ENCODE data around the gene ZNF541. TPM values are rescaled to one million over a fixed set of nuclear protein-coding genes. Genes with fewer than 3 reads are reported as not detected.

ZNF541 gene
- total RNA-seq, 3 donors from 2014 or later = 0.11 to 0.22 (median 0.13) TPM

- DNase-seq (no peak), ATAC-seq (no peak)
- Mint-ChIP-seq H3K9me3 (peaks cover 10% of the 10 kb centered on the region), H3K27me3 (ENCODE audit: low read depth) (no peaks in the 10 kb centered on the region), H3K4me3 (no peak overlapping the region), H3K36me3 (ENCODE audit: insufficient read depth) (no peaks in the 10 kb centered on the region), H3K4me1 (ENCODE audit: low read depth) (peaks cover 43% of the 10 kb centered on the region)
Observed at GRCh38 chr19:47581605-47582319, 8.8 kb upstream of the ZNF541 start.

GRCh38 chr19:47580397-47580796, 7.4 kb upstream of the ZNF541 start:
- H3K4me1 Mint-ChIP-seq (ENCODE audit: low read depth) = peaks cover 48% of the 10 kb centered on the region
- H3K27me3 Mint-ChIP-seq (ENCODE audit: low read depth) = no peaks in the 10 kb centered on the region
- DNase-seq (no peak), ATAC-seq (no peak)
- no peaks in the 10 kb centered on the region for H3K36me3 Mint-ChIP-seq (ENCODE audit: insufficient read depth)
- H3K9me3 Mint-ChIP-seq = peaks cover 3% of the 10 kb centered on the region
- no peak overlapping the region for H3K4me3 Mint-ChIP-seq

- peaks cover 2% of the 10 kb centered on the region for H3K27me3 Mint-ChIP-seq (ENCODE audit: low read depth)
- peak overlapping the region; percentile 51 for H3K4me3 Mint-ChIP-seq
- DNase-seq = no peak
Observed at GRCh38 chr19:47572635-47573034, 313 bp downstream of the ZNF541 start.

GRCh38 chr19:47569331-47569730, 3.6 kb downstream of the ZNF541 start:
- H3K4me3 Mint-ChIP-seq = no peak overlapping the region
- no peak for DNase-seq
- no peaks in the 10 kb centered on the region for H3K9me3 Mint-ChIP-seq
- H3K4me1 Mint-ChIP-seq (ENCODE audit: low read depth) = peaks cover 12% of the 10 kb centered on the region
- H3K36me3 Mint-ChIP-seq (ENCODE audit: insufficient read depth) = no peaks in the 10 kb centered on the region
- no peak for ATAC-seq
- H3K27me3 Mint-ChIP-seq (ENCODE audit: low read depth) = peaks cover 2% of the 10 kb centered on the region

More at GRCh38 chr19:47572635-47573034, 313 bp downstream of the ZNF541 start:
- Mint-ChIP-seq H3K9me3 (no peaks in the 10 kb centered on the region), H3K4me1 (ENCODE audit: low read depth) (peaks cover 27% of the 10 kb centered on the region), H3K36me3 (ENCODE audit: insufficient read depth) (no peaks in the 10 kb centered on the region)
- ATAC-seq = no peak

- Mint-ChIP-seq H3K36me3 (ENCODE audit: insufficient read depth) (no peaks in the 10 kb centered on the region), H3K4me1 (ENCODE audit: low read depth) (no peaks in the 10 kb centered on the region), H3K27me3 (ENCODE audit: low read depth) (no peaks in the 10 kb centered on the region), H3K9me3 (no peaks in the 10 kb centered on the region), H3K4me3 (no peak overlapping the region)
- DNase-seq = no peak
- ATAC-seq = no peak
Observed at GRCh38 chr19:47564081-47564480, 8.9 kb downstream of the ZNF541 start.

GRCh38 chr19:47561440-47562057, 11.4 kb downstream of the ZNF541 start:
- DNase-seq = no peak
- Mint-ChIP-seq H3K4me1 (ENCODE audit: low read depth) (no peaks in the 10 kb centered on the region), H3K9me3 (no peaks in the 10 kb centered on the region), H3K36me3 (ENCODE audit: insufficient read depth) (no peaks in the 10 kb centered on the region), H3K4me3 (no peak overlapping the region), H3K27me3 (ENCODE audit: low read depth) (no peaks in the 10 kb centered on the region)
- ATAC-seq = no peak

- Mint-ChIP-seq H3K27me3 (ENCODE audit: low read depth) (no peaks in the 10 kb centered on the region), H3K9me3 (no peaks in the 10 kb centered on the region), H3K4me1 (ENCODE audit: low read depth) (no peaks in the 10 kb centered on the region), H3K4me3 (no peak overlapping the region), H3K36me3 (ENCODE audit: insufficient read depth) (no peaks in the 10 kb centered on the region)
- DNase-seq (no peak), ATAC-seq (no peak)
Observed at GRCh38 chr19:47560999-47561398, 11.9 kb downstream of the ZNF541 start.

- Mint-ChIP-seq H3K4me1 (ENCODE audit: low read depth) (no peaks in the 10 kb centered on the region), H3K36me3 (ENCODE audit: insufficient read depth) (no peaks in the 10 kb centered on the region), H3K4me3 (no peak overlapping the region), H3K27me3 (ENCODE audit: low read depth) (peaks cover 3% of the 10 kb centered on the region), H3K9me3 (no peaks in the 10 kb centered on the region)
- no peak for ATAC-seq
- no peak for DNase-seq
Observed at GRCh38 chr19:47550129-47550528, 22.8 kb downstream of the ZNF541 start.

GRCh38 chr19:47549261-47549862, 23.6 kb downstream of the ZNF541 start:
- Mint-ChIP-seq H3K4me3 (no peak overlapping the region), H3K4me1 (ENCODE audit: low read depth) (no peaks in the 10 kb centered on the region), H3K36me3 (ENCODE audit: insufficient read depth) (no peaks in the 10 kb centered on the region), H3K27me3 (ENCODE audit: low read depth) (peaks cover 8% of the 10 kb centered on the region), H3K9me3 (no peaks in the 10 kb centered on the region)
- DNase-seq (no peak), ATAC-seq (no peak)

- no peaks in the 10 kb centered on the region for H3K36me3 Mint-ChIP-seq (ENCODE audit: insufficient read depth)
- DNase-seq (no peak), ATAC-seq (no peak)
- peaks cover 15% of the 10 kb centered on the region for H3K27me3 Mint-ChIP-seq (ENCODE audit: low read depth)
- H3K4me3 Mint-ChIP-seq = no peak overlapping the region
- no peaks in the 10 kb centered on the region for H3K9me3 Mint-ChIP-seq
- H3K4me1 Mint-ChIP-seq (ENCODE audit: low read depth) = no peaks in the 10 kb centered on the region
Observed at GRCh38 chr19:47547199-47547598, 25.7 kb downstream of the ZNF541 start.

- no peak for DNase-seq
- Mint-ChIP-seq H3K4me3 (no peak overlapping the region), H3K27me3 (ENCODE audit: low read depth) (peaks cover 15% of the 10 kb centered on the region), H3K36me3 (ENCODE audit: insufficient read depth) (no peaks in the 10 kb centered on the region), H3K9me3 (no peaks in the 10 kb centered on the region), H3K4me1 (ENCODE audit: low read depth) (peaks cover 13% of the 10 kb centered on the region)
- ATAC-seq = peak; percentile 23 to 28
Observed at GRCh38 chr19:47545061-47545948, 27.6 kb downstream of the ZNF541 start.

GRCh38 chr19:47544476-47544875, 28.5 kb downstream of the ZNF541 start:
- Mint-ChIP-seq H3K36me3 (ENCODE audit: insufficient read depth) (no peaks in the 10 kb centered on the region), H3K27me3 (ENCODE audit: low read depth) (peaks cover 15% of the 10 kb centered on the region)
- no peak for ATAC-seq

GRCh38 chr19:47544075-47544474, 28.9 kb downstream of the ZNF541 start:
- no peak for DNase-seq
- Mint-ChIP-seq H3K4me1 (ENCODE audit: low read depth) (peaks cover 20% of the 10 kb centered on the region), H3K27me3 (ENCODE audit: low read depth) (peaks cover 15% of the 10 kb centered on the region), H3K4me3 (no peak overlapping the region), H3K36me3 (ENCODE audit: insufficient read depth) (no peaks in the 10 kb centered on the region), H3K9me3 (no peaks in the 10 kb centered on the region)
- no peak for ATAC-seq

More at GRCh38 chr19:47544476-47544875, 28.5 kb downstream of the ZNF541 start:
- peaks cover 20% of the 10 kb centered on the region for H3K4me1 Mint-ChIP-seq (ENCODE audit: low read depth)
- H3K4me3 Mint-ChIP-seq = no peak overlapping the region
- no peaks in the 10 kb centered on the region for H3K9me3 Mint-ChIP-seq
- DNase-seq = no peak

GRCh38 chr19:47542030-47542475, 30.9 kb downstream of the ZNF541 start:
- H3K27me3 Mint-ChIP-seq (ENCODE audit: low read depth) = peaks cover 15% of the 10 kb centered on the region
- H3K9me3 Mint-ChIP-seq = no peaks in the 10 kb centered on the region
- H3K36me3 Mint-ChIP-seq (ENCODE audit: insufficient read depth) = no peaks in the 10 kb centered on the region
- H3K4me3 Mint-ChIP-seq = no peak overlapping the region
- no peak for ATAC-seq
- peaks cover 20% of the 10 kb centered on the region for H3K4me1 Mint-ChIP-seq (ENCODE audit: low read depth)
- DNase-seq = no peak

All from activated T-cell treated with anti-CD3 and anti-CD28 coated beads, Interleukin-2, amount 50 U/mL, for 4 hours (primary cell).